ENCODE measurements around the gene MED25. TPM values are rescaled to one million over a fixed set of nuclear protein-coding genes. Genes with fewer than 3 reads are reported as not detected.
A peak's percentile ranks its signal among the peaks of the same experiment; 100 is the strongest.

The MED25 gene
- total RNA-seq, 3 donors from 2014 or later (not counting 1 experiment from before 2014, with no cell fraction given): 64.2 to 132 (median 69.5) TPM

- Mint-ChIP-seq H3K4me3 (no peak overlapping the region), H3K27ac (peak overlapping the region; percentile 14 to 52)
Measured at GRCh38 chr19:49855676-49856573, 37.8 kb downstream of the MED25 start.

GRCh38 chr19:49856574-49857021, 38.5 kb downstream of the MED25 start:
- no peaks in the 10 kb centered on the region for H3K27me3 Mint-ChIP-seq (ENCODE audit: low read depth in 2 of 2)
- intact Hi-C loops (cut with micrococcal nuclease): no loop called here
- no peak for TF ChIP-seq CTCF (IDR thresholded peaks at IDR 0.05)
- H3K4me1 Mint-ChIP-seq: peaks cover 9 to 12% of the 10 kb centered on the region in 2 donors
- ATAC-seq (no peak), DNase-seq (no peak)
- H3K9me3 Mint-ChIP-seq: no peaks in the 10 kb centered on the region
- H3K27ac Mint-ChIP-seq: no peak overlapping the region
- no peaks in the 10 kb centered on the region for H3K27me3 ChIP-seq (ENCODE audit: control insufficient read depth, insufficient read depth, low read length)
- 93% methylated on average over 18 of the region's 18 CpGs for WGBS (ENCODE audit: insufficient coverage)
- H3K36me3 ChIP-seq (ENCODE audit: control insufficient read depth, insufficient read depth, low read length): peaks cover 22% of the 10 kb centered on the region
- H3K9me3 ChIP-seq (ENCODE audit: control insufficient read depth, insufficient read depth, low read length): no peaks in the 10 kb centered on the region
- H3K36me3 Mint-ChIP-seq: no peaks in the 10 kb centered on the region
- H3K4me1 ChIP-seq (ENCODE audit: control insufficient read depth, insufficient read depth, low read length): peaks cover 15% of the 10 kb centered on the region
- no peak overlapping the region for H3K4me3 Mint-ChIP-seq
- H3K4me3 ChIP-seq (ENCODE audit: low read length): no peak overlapping the region
- no peak overlapping the region for H3K27ac ChIP-seq (ENCODE audit: low read length)

More at GRCh38 chr19:49855676-49856573, 37.8 kb downstream of the MED25 start:
- Histone ChIP-seq H3K27me3 (ENCODE audit: control insufficient read depth, insufficient read depth, low read length) (no peaks in the 10 kb centered on the region), H3K36me3 (ENCODE audit: control insufficient read depth, insufficient read depth, low read length) (peaks cover 18% of the 10 kb centered on the region), H3K9me3 (ENCODE audit: control insufficient read depth, insufficient read depth, low read length) (no peaks in the 10 kb centered on the region), H3K4me1 (ENCODE audit: control insufficient read depth, insufficient read depth, low read length) (peaks cover 15% of the 10 kb centered on the region), H3K4me3 (ENCODE audit: low read length) (no peak overlapping the region), H3K27ac (ENCODE audit: low read length) (no peak overlapping the region)
- H3K36me3 Mint-ChIP-seq: no peaks in the 10 kb centered on the region
- no peaks in the 10 kb centered on the region for H3K9me3 Mint-ChIP-seq
- DNase-seq (no peak), ATAC-seq (no peak)
- intact Hi-C loops (cut with micrococcal nuclease): no loop called here
- no peaks in the 10 kb centered on the region for H3K27me3 Mint-ChIP-seq (ENCODE audit: low read depth in 2 of 2)
- no peak for TF ChIP-seq CTCF (IDR thresholded peaks at IDR 0.05)
- peaks cover 9 to 12% of the 10 kb centered on the region in 2 donors for H3K4me1 Mint-ChIP-seq
- 88% methylated on average over 20 of the region's 21 CpGs for WGBS (ENCODE audit: insufficient coverage)

DNA sequence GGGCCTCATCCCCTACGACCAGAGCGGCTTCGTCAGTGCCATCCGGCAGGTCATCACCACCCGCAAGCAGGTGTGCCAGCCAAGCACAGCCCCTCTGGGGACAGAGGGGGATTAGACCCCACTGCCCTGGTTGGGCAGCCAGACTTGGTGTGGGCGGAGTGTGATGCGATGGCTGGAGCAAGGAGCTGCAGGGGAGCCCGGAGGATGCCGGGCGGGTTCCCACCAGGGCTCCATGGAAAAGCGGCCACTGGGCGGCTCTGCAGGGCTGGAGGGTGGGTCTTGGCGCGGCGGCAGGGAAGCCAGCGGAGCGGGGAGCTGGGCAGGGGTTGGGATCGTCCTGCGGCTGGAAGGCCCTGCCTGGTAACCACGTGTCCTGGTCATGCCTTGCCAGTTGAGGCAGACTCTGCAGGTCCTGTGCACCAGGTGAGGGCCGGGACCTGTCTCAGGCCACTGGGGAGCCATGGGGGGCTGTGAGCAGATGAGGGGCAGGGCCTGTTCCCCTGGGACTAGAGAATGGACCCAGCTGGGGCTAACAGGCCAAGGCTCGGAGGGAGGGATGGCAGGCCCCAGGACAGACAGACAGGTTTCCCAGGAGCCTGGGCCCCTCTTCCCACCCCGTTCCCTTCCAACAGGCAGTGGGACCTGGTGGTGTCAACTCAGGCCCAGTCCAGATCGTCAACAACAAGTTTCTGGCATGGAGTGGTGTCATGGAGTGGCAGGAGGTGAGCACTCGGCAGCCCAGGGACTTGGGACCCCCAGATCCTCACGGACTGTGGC, 39.2 kb downstream of the MED25 start:
- no peak overlapping the region for H3K27ac Mint-ChIP-seq
- no peak overlapping the region for H3K4me3 ChIP-seq (ENCODE audit: low read length)
- WGBS (ENCODE audit: insufficient coverage): 96% methylated on average over 26 of the region's 26 CpGs

More for the DNA sequence above, 39.2 kb downstream of the MED25 start:
- H3K4me1 Mint-ChIP-seq: peaks cover 5 to 6% of the 10 kb centered on the region in 2 donors
- Histone ChIP-seq H3K9me3 (ENCODE audit: control insufficient read depth, insufficient read depth, low read length) (no peaks in the 10 kb centered on the region), H3K27ac (ENCODE audit: low read length) (no peak overlapping the region), H3K4me1 (ENCODE audit: control insufficient read depth, insufficient read depth, low read length) (peaks cover 9% of the 10 kb centered on the region), H3K27me3 (ENCODE audit: control insufficient read depth, insufficient read depth, low read length) (no peaks in the 10 kb centered on the region), H3K36me3 (ENCODE audit: control insufficient read depth, insufficient read depth, low read length) (peaks cover 25% of the 10 kb centered on the region)
- no peak for ATAC-seq
- DNase-seq: no peak
- no peak overlapping the region for H3K4me3 Mint-ChIP-seq
- H3K36me3 Mint-ChIP-seq: no peaks in the 10 kb centered on the region
- H3K27me3 Mint-ChIP-seq (ENCODE audit: low read depth in 2 of 2): no peaks in the 10 kb centered on the region
- TF ChIP-seq CTCF (IDR thresholded peaks at IDR 0.05): no peak
- no peaks in the 10 kb centered on the region for H3K9me3 Mint-ChIP-seq
- intact Hi-C loops (cut with micrococcal nuclease): no loop called here

All from natural killer cell (primary cell).